GM19438 (cell line): ENCODE data around the gene SLC22A4.

Experiments used
- ATAC-seq: cut with Tn5 transposase; IDR thresholded peaks from one replicate; pipeline ENCODE4 v1.9.1; 2021; ENCODE audit warnings: low read depth; ENCODE audit not compliant: unreplicated experiment

Gene SLC22A4

DNA sequence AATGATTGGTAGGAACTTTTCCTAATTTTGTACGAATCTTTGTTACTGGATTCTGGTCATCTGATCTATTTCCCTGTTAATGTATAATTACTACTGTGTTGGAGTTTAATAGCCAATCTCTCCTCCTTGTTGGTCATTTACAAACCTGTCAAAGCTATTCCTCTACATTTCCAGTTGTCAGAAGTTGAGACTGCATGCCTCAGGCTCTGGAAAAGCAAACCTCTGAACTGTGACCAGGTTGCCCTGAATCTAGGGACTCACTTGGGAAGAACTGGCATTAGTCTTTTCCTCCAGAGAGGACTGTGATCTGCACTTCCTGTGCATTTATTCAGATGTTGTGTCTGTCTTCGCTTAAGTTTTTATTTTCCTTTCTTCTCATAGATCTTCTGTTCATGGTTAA lies 20.6 kb upstream of the SLC22A4 start:
- ATAC-seq: no peak

DNA sequence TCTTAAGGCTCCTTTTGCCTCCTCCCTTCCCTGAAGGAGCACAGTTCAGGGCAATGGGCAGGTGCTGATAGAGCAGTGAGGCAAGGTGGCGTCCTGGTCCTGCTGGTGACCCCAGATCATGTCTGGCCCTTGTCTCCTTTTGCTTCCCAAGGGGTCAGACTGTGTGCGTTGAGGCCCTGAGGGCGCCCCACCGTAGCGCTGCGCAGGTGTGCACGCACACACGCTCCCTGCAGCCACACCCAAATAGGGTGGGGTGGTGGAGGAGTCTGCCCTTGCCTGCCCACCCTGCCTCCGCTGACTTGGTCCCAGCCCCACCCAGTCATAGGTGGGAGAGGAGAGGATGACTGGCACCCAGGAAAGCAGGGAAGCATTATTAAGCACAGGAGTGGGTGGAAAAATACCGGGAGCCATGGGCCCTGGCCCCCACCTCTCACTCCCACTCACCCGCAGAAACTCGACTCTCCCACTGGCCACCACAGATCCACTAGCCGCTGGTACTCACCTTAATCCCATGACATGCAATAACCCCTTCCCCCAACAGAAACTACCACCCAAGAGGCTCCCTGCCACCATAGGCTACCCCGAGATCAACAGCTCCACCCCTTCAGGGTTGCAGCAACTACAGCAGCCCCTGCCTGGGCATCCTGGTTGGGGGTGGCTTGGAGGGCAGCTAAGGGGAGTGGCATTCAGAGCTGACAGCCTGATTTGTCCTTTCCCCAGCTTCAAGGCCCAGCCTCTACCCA lies 20.0 kb upstream of the SLC22A4 start:
- no peak for ATAC-seq

DNA sequence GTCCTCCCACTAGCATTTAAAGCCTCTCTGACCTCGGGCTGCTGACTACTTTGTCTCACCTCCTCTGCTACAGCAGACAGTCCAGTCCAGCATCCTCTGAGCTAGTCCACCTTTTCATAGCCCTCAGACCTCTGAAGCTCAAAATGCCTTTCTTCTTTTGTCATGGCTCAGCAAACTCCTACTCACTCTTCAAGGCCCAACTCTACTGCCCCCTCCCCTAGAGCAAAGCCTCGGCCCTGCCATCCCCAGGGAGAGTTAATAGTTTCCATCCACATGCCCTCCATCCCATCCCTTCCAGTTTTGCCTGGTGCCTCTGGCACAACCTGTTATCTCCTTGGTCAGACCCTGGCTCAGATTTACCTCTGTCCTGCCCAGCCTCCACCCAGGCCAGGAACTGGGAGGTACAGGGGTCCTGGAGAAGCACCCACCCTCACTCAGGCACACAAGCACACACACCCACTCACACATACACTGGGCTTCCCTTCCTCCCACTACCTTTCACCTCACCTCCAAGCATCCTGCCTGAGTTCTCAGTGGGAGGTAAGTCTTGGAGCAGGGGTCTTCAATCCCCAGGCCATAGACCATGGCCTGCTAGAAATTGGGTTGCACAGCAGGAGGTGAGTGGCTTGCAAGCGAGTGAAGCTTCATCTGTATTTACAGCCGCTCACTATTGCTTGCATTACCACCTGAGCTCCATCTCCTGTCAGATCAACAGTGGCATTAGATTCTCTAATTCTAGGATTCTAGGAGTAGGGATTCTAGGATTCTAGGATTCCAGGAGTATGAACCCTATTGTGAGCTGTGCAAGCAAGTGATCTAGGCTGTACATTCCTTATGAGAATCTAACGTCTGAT lies 18.6 kb upstream of the SLC22A4 start:
- ATAC-seq: no peak

DNA sequence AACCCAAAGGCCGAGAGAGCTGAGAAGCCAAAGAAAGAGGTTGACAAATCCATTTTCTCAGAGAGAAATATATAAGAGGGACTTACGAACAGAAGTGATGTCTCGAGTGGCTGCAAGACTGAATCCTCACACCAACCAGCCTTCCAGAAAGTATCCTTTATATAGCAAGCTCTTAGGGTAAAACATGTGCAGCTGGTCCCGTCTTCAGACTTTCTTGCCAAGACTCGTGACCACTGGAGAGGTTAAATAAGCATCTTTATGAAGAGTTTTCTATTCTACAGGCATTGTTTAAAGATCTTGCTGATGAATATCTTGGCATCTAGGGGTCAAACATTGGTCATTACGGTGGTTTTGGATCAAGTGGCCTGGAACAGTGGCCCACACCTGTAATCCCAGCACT lies 16.9 kb upstream of the SLC22A4 start:
- ATAC-seq: no peak

DNA sequence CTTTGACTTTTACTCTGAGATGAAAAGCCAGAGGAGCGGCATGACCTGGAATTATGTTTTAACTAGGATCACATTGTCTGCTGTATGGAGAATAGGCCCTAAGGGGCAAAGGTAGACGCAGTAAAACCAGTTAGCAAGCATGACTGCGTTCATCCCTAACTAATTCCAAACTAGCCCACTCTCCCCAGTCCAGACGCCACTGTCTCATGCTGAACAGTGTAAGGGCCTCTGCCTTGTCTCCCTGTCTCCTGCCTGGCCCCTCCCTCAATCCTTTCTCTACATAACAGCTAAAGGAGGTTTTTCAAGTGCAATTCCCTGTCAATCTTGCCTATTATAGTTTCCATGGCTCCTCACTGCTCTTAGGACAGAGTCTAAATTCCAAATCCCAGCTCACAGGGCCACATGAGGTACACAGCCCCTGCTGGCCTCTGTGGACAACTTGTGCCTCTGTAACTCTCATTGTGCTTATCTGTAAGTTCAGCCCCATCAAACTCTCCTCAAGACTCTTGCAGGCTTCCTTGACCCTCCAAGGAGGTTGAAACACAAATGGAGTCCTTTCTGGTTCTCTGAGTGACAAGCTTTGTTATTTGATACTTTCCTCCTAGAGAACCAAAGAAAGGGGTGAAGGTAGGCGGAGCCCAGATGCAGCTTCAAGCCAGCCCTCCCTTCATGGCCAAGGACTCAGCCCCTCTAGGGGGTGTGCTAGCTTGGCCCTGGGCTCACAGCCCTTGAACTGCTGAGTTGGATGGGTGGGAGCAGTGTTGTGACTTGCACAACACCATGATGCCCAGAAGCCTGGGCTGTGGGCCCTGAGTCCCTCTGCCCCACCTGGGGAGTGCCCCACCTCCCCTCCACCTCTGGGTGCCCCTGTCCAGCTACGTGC lies 16.0 kb upstream of the SLC22A4 start:
- no peak for ATAC-seq

DNA sequence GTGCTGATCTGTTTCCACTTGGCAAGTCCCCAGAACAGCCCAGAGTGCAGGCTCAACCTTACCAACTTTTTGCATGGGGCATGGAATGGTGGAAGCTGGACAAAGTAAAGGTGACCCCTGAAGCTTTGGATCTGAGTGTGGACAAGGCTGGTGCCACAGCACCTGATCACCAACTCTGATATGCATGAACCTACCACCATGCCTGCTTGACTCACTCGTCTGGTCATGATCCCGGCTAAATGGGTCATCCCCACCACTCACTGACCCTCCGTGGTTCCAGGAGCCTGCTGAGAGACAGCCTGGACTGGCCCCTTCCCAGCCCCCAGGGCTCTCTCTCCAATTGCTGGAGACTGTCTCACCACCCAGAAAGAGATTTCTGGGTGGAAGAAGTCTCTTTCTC lies 14.4 kb upstream of the SLC22A4 start:
- no peak for ATAC-seq

DNA sequence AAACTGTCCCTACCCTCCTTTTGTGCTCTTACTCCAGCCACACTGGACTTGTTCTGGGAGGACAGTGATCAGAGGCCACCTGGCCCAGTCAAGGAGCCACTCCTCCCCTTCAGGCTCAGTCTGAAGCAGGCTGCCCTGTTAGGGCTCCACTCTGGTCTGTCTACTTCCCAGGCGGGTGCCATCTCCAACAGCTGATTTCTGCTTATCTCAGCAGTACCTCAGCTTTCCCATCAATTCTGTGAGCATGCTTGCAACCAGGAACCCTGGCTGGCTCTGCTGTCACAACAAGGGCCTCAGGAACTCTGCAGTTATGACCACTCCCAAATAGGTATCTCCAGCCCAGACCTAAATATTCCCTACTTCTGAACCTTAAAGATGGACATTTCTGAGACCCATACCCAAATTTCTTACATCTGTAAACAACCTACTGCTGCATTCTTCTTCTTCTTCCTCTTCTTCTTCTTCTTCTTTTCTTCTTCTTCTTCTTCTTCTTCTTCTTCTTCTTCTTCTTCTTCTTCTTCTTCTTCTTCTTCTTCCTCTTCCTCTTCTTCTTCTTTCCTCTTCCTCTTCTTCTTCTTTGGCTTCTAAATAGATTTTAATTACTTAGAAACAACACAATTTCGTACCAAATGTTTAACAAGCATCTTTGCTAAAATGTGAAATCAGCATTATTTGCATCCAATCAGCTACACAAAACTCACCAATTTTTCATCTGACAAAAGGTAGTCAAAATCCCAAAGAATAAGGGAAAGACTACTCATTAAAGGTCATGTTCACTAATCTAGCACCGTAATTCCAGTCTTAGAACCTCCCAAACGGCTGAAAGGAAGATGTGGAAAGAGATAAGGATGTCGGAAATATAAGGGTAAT lies 13.6 kb upstream of the SLC22A4 start:
- no peak for ATAC-seq

DNA sequence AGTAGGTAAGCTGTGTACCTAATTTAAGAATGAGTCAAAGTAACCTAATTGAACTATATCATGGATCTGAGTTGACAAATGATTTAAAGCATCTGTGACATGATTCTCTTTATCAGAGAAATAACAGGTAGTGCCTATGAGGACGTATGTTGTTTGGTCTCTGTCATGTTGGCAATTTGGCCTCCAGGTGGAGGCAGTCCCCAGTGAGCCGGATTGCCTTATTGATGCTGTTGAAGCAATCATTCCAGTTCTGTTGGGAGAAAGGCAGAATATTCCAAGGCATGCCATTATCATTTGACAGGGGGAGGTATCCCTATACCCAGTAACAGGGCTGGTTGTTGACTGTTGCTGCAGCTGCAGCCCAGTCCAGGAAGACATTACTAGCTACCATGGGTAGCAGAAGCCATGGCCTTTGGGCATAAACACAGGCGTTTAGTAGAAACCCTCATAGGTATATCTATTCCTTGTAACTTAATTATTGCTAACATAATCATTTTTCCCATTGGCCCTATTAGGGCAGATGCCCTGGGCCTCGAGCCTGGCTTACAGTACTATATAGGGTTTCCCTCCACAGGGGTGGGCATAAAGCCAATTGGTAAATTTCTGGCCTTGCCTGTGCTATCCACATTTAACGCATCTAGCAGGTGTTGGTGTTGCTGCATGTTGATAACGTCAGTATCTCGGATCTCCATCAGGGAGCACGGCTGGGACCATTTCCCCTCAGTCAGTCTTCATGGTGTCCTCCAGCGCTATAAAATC lies 12.2 kb upstream of the SLC22A4 start:
- no peak for ATAC-seq

DNA sequence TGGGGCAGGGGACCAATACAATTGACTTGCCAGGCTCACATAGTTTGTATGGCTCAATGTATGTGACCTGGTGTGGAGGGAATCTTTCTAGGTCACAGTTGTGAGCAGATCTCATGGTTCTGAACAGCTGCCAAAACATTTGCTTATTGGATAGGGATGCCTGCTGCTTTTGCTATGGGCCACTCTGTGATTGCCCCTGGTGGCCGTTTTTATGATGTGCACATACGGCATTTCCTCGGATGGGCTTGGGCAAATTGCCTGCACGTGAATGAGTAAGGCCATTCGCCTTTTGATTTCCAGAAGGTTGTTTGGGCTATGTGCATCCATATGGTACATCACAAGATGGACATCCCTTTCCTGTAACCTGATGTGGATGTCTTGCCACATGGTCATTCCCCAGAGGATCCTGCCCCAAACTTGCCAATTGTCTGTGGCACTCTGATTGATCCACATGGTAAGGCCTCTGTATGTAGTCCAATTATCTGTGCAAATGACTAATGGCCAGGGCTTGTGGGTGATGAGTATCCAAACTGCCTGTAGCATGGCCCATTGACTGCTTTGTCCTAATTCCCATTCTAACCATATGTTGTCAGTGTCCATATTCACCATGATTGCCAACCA lies 10.7 kb upstream of the SLC22A4 start:
- ATAC-seq: no peak

DNA sequence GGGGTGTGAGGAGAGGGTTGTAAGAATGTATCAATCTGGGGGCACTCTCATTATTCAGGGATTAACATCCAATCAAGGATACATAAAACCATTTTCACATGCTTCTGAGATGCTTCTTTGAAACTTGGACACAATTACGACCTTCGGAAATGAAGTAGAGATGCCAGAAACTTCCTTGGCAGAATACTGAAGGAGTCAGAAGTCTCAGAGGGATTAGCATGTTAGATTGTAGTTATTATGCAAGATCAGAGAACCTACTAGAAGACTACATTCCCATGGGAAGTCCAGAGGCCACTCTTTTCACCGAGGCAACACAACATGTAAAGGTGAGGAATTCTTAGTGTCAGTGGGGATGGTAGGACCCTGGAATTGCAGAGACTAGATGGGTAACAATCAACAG lies 5.1 kb upstream of the SLC22A4 start:
- ATAC-seq: no peak

DNA sequence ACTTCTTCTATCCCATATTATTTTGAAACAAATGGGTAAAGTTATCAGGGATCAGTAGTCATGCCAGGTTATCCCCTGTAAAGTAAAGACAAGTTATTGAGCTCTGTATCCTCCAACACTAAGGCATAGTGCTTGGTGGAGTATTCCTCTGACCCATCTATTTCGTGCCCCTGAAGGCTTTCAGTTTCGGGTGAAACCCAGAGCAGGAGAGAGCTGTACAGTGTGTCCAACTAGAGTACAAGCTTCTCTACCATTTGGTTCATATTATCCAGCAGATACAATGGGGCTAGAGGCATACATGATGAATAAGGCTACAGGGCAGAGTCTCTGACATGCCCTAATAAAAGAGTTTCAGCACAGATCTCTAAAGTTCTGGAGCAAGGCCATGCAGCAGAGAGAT lies 3.2 kb upstream of the SLC22A4 start:
- no peak for ATAC-seq

DNA sequence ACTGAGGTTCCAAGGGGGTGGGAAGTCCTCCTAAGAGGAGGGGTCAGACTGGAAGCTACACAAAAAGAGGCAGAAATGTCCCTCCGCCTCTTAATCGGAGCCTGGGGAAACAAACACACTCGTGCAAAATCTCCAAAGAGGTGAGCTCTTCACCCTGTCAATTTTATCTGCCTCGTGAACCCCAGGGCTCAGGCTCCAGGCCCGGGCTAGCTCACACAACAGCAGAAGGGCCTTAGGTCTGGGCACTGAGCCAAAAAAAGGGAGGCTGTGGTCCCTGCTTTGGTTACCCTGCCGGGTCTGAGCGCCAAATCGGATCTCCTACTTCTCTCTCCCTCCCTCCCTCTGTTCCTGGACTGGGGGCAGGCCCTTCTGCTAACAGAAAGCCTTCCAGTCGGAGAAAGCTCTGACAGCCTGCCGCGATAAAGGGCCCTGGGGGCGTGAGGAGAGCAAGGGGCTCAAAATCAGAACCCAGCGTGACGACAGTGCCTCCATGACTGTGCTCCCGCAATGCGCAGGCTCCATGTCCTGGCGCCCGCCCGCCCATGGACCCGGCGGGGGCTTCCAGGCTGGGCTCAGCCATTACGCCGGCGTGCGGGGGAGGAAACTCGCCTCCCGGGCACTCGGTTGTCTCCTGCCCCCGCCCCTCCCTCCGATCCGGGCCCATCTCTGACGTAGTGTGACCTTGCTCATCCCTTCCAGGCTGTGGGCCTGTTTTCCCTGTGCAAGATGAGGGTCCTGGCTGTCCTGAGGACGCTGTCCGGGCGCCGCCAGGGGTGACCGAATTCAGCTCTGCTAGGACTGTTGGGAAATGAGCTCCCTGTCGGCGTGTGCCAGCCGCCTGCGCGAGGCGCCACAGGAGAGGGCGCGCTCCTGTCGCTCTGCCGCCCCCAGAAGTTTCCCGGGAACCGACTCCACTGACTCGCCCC lies 865 bp upstream of the SLC22A4 start:
- ATAC-seq: peak; percentile 42

DNA sequence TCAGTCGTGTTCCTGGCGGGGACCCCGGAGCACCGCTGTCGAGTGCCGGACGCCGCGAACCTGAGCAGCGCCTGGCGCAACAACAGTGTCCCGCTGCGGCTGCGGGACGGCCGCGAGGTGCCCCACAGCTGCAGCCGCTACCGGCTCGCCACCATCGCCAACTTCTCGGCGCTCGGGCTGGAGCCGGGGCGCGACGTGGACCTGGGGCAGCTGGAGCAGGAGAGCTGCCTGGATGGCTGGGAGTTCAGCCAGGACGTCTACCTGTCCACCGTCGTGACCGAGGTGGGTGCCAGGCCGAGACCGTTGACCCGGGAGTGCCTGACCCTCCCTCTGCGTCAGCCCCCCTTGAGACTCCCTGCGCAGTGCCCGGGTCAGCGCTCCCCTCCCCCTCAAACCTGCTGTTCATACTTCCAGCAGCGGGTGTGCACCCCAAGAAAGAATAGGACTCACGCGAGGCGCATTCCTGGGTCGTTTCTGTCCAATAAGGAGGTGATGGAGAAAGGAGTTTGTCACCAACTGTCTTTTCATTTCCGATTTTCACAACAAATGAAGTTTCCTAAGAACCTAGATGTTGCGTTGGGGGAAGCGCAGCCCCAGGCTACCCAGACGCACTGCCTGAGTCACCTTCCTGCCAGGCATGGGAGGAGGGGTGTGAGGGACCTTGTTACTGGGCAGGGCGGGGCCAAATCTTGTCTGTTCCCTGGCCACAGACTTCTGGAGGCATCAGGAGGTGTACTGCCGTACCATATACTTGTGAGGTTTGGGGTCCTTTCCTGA lies 722 bp downstream of the SLC22A4 start:
- no peak for ATAC-seq

DNA sequence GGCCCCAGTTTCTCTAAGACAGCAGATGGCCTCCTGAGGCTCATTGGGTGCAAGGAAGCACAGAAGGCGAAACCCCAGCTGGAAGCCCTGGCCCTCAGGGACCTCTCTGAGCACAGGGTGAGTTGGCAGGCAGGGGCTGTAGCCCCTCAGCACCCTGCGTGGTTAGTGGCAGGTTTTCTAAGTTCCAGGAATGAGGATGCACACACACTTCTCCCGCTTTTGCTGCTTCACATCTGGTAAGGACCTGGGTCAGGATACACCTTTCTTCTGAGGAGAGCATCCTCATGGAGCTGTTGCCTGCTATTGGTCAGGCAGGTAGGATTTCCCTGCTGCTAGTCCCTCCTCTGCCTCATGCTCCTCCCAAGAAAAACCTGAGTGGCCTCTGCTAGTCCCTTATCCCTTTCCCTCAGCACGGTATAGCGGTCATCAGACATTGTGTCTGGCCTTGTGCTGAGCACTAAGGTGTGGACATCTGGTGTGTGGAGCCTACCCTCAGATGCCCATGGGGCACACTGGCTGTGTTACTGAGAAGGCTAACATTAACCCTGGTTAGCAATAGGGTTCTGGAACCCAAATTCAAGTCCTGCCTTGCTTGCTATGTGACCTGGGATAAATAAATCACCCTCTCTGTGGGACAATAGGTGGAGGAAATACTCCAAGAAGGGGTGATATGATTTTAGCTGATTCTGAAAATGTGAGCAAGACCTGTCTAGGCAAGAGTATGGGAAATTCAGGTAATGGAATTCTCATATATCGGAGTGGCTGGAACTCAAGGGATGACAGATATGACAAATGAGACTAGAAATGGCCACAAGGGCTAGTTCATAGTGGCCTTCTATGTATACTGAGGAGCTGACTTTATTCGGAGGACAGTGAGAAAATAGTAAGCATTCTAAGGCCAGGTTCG lies 1.6 kb downstream of the SLC22A4 start:
- no peak for ATAC-seq

DNA sequence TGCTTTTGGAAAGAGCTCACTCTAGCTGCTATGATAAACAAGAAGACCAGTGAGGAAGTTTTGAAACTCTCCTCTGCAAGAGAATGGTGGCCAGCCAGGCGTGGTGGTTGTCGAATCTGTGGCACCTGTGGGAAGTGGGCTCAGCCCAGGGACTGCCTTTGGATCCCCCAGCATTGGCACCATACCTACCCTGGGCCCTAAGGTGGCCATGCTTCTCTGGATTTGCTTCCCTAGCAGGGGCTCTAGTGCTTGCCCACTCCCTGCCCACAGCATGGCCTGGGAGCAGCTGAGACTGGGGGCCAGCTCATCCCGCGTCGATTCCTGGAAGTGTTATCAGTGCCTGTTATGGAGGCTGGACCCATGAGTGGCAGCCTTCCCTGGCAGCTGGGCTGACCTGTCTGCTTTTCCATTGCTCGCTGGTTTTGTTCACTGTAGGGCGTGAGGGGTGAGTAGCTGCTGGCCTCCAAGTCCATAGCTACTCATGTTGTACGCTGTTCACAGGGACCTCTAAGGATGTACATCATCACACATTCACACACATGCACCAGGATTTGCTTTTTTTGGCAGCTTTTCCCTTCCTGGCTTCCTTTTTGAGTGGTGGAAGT lies 2.3 kb downstream of the SLC22A4 start:
- ATAC-seq: no peak
